Activated naive CD4-positive, alpha-beta T cell treated with anti-CD3 and anti-CD28 coated beads, Interleukin-2, amount 10 ng/mL, durations not matched to agents 7 days and 5 days (primary cell): ENCODE measurements around the gene CENPP.

Source experiments
- CTCF ChIA-PET: fragments of 350-600 bp; sonication (Branson Sonifier 250); formaldehyde crosslinking; loops from one replicate; lab custom pipeline; 2021; ENCODE audit warnings: antibody characterized with exemption; lab: Charles Lee
- DNase-seq: peaks from one replicate; pipeline ENCODE4 v3.0.0-alpha.2; 2020
- H3K27ac Mint-ChIP-seq: one replicate; pipeline ENCODE4 v1.8.0; 2021; ENCODE audit warnings: mild to moderate bottlenecking, moderate library complexity, mixed read lengths
- H3K27me3 Mint-ChIP-seq: one replicate; pipeline ENCODE4 v1.8.0; 2021; ENCODE audit warnings: mild to moderate bottlenecking, mixed read lengths
- H3K36me3 Mint-ChIP-seq: one replicate; pipeline ENCODE4 v1.8.0; 2021; ENCODE audit warnings: mixed read lengths
- H3K4me1 Mint-ChIP-seq: one replicate; pipeline ENCODE4 v1.8.0; 2021; ENCODE audit warnings: mixed read lengths
- H3K4me3 Mint-ChIP-seq: one replicate; pipeline ENCODE4 v1.8.0; 2021; ENCODE audit warnings: mild to moderate bottlenecking, moderate library complexity, mixed read lengths
- H3K9me3 Mint-ChIP-seq: one replicate; pipeline ENCODE4 v1.8.0; 2021; ENCODE audit warnings: mixed read lengths

The CENPP gene

DNA sequence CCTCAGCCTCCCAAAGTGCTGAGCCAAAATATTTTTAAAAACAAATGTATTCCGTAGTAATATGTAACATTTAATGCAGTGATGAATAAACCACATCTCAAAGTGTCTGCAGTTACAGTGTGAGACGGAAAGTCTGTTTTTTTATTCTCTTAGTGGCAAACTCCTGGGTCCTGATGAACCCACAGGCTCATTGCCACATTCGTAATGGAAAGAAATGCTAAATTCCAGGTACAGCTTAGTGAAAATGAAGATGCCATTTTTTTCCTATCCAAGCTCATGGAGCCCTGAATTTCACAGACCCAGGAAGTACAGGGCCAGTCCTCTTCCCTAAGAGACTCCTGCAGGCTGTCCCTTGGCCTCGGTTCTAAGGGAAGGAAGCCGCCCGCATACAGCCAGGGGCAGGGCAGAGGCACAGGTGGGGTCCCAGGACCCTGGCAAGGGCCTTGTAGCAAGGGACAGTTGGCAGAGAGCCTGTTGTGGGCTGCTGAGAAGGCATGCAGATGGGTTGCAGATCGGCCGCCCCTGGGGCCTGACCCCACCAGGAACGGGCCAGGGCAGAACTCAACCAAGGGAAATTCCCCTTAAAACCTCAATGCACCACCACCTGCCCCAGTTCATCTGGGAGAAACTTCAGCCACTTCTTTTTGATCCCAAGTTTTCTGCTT, 308.0 kb downstream of the CENPP start:
- no peaks in the 10 kb centered on the region for H3K4me1 Mint-ChIP-seq
- no peak overlapping the region for H3K4me3 Mint-ChIP-seq
- no peak overlapping the region for H3K27ac Mint-ChIP-seq
- CTCF ChIA-PET = interaction anchor here (0.7 to 7.7 kb wide), 6 partner anchors 27 to 498 kb away, joined by 3 to 69 read pairs (median 6); no protein-coding TSS in a partner anchor
- no peaks in the 10 kb centered on the region for H3K9me3 Mint-ChIP-seq
- DNase-seq = no peak
- peaks cover 41% of the 10 kb centered on the region for H3K36me3 Mint-ChIP-seq
- H3K27me3 Mint-ChIP-seq = no peaks in the 10 kb centered on the region

GRCh38 chr9:92634712-92635605, 309.2 kb downstream of the CENPP start:
- no peak overlapping the region for H3K4me3 Mint-ChIP-seq
- no peaks in the 10 kb centered on the region for H3K9me3 Mint-ChIP-seq
- H3K27ac Mint-ChIP-seq = no peak overlapping the region
- H3K4me1 Mint-ChIP-seq = no peaks in the 10 kb centered on the region
- DNase-seq = peak; percentile 80
- peaks cover 36% of the 10 kb centered on the region for H3K36me3 Mint-ChIP-seq
- CTCF ChIA-PET = interaction anchor here (0.6 to 7.7 kb wide), 5 partner anchors 307 to 504 kb away, joined by 3 to 69 read pairs (median 6); no protein-coding TSS in a partner anchor
- no peaks in the 10 kb centered on the region for H3K27me3 Mint-ChIP-seq

DNA sequence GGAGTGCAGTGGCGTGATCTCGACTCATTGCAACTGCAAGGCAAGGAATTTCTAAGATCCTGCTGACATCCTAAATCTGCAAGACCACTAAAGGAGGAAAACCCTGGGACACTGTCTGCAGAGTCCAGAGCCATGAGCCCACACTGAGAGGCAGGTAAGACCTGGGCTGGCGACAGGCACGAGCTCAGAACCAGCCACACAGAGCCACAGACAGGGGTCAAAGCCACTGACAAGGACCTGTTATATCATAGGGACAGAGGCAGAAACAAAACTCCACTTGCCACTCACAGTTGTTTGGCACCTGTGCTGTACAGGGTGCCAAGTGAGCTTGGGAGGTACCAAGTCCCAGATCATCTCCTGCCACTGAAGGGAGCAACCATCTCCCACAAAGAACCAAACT, 310.0 kb downstream of the CENPP start:
- DNase-seq = no peak
- Mint-ChIP-seq H3K4me3 (no peak overlapping the region), H3K4me1 (no peaks in the 10 kb centered on the region), H3K27ac (no peak overlapping the region), H3K36me3 (peaks cover 36% of the 10 kb centered on the region), H3K27me3 (no peaks in the 10 kb centered on the region), H3K9me3 (no peaks in the 10 kb centered on the region)
- CTCF ChIA-PET = interaction anchor here (1.1 to 7.7 kb wide), 2 partner anchors 169 to 497 kb away, joined by 3 to 69 read pairs; no protein-coding TSS in a partner anchor

DNA sequence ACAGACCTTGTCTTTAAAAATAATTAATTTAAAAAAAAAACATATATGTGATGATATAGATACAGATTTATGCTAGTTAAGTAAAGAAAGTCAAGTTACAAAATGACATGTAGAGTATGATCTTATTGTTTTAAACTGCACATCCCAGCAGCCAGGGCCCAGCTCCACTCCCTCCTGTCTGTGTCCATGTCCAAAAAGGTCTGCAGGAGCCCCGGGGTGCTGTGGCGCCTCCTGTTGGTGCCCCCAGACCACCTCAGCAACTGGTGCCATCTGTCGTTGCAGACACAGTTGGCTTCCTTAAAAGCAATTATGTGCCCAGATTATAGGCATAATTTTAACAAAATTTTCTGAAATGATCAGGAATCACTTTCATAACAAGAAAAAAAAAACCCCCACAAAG, 310.9 kb downstream of the CENPP start:
- peaks cover 37% of the 10 kb centered on the region for H3K36me3 Mint-ChIP-seq
- H3K4me1 Mint-ChIP-seq = no peaks in the 10 kb centered on the region
- H3K9me3 Mint-ChIP-seq = no peaks in the 10 kb centered on the region
- DNase-seq = no peak
- H3K27ac Mint-ChIP-seq = no peak overlapping the region
- H3K4me3 Mint-ChIP-seq = no peak overlapping the region
- CTCF ChIA-PET = interaction anchor here (1.1 to 7.7 kb wide), 2 partner anchors 170 to 498 kb away, joined by 3 to 69 read pairs; no protein-coding TSS in a partner anchor
- no peaks in the 10 kb centered on the region for H3K27me3 Mint-ChIP-seq

DNA sequence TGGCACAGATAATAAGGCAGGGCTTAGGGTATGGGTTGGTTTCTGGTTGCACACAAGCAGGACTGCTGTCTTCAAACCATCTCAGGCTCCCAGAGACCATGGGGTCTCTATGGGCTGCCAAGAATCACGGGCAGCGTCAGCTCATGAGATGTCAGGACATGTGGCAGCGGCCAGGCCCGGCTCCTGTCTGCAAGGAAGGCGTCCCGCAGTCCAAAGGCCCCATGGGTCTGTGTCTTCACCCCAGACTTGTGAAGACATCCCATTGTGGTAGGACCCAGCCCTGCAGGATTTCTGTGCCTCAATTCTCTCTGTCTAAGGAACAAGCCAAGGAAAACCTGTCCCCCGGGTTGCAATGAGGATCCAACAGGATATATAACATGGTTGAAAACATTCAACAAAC, 311.6 kb downstream of the CENPP start:
- CTCF ChIA-PET = interaction anchor here (7.7 kb wide), 1 partner anchor 498 kb away, joined by 69 read pairs; no protein-coding TSS in a partner anchor
- no peaks in the 10 kb centered on the region for H3K27me3 Mint-ChIP-seq

GRCh38 chr9:92637886-92638620, 312.3 kb downstream of the CENPP start:
- H3K27ac Mint-ChIP-seq = no peak overlapping the region
- H3K4me1 Mint-ChIP-seq = no peaks in the 10 kb centered on the region
- DNase-seq = no peak
- peaks cover 32% of the 10 kb centered on the region for H3K36me3 Mint-ChIP-seq
- H3K4me3 Mint-ChIP-seq = no peak overlapping the region
- H3K9me3 Mint-ChIP-seq = no peaks in the 10 kb centered on the region
- CTCF ChIA-PET = no interaction called here
- no peaks in the 10 kb centered on the region for H3K27me3 Mint-ChIP-seq

More for the DNA sequence above, 311.6 kb downstream of the CENPP start:
- Mint-ChIP-seq H3K4me1 (no peaks in the 10 kb centered on the region), H3K9me3 (no peaks in the 10 kb centered on the region), H3K36me3 (peaks cover 34% of the 10 kb centered on the region), H3K4me3 (no peak overlapping the region), H3K27ac (no peak overlapping the region)
- no peak for DNase-seq

- no peak for DNase-seq
- no peaks in the 10 kb centered on the region for H3K27me3 Mint-ChIP-seq
- H3K36me3 Mint-ChIP-seq = peaks cover 32% of the 10 kb centered on the region
- no peak overlapping the region for H3K27ac Mint-ChIP-seq
- H3K4me3 Mint-ChIP-seq = no peak overlapping the region
- no peaks in the 10 kb centered on the region for H3K9me3 Mint-ChIP-seq
- no peaks in the 10 kb centered on the region for H3K4me1 Mint-ChIP-seq
- CTCF ChIA-PET = no interaction called here
These were observed 312.9 kb downstream of the CENPP start for GRCh38 chr9:92638621-92639101.

DNA sequence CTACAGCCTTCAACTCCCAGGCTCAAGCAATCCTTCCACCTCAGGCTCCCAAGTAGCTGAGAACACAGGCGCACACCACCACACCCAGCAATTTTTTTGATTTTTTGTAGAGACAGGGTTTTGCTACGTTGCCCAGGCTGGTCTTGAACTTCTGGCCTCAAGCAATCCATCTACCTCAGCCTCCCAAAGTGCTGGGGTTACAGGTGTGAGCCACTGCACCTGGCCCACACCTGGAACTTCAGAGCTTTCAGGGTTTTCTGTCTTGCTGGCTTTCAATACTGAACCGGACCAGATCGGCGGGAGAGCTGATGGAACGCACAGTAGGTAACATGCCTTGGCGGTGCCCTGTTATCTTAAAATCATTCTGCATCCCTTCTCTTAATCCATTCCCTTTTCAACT, 313.4 kb downstream of the CENPP start:
- Mint-ChIP-seq H3K9me3 (no peaks in the 10 kb centered on the region), H3K27me3 (no peaks in the 10 kb centered on the region), H3K27ac (no peak overlapping the region), H3K4me1 (no peaks in the 10 kb centered on the region), H3K36me3 (peaks cover 35% of the 10 kb centered on the region), H3K4me3 (no peak overlapping the region)
- no peak for DNase-seq
- CTCF ChIA-PET = no interaction called here

- H3K36me3 Mint-ChIP-seq = peaks cover 36% of the 10 kb centered on the region
- no peaks in the 10 kb centered on the region for H3K9me3 Mint-ChIP-seq
- H3K4me3 Mint-ChIP-seq = no peak overlapping the region
- CTCF ChIA-PET = no interaction called here
- DNase-seq = no peak
- no peaks in the 10 kb centered on the region for H3K4me1 Mint-ChIP-seq
- H3K27me3 Mint-ChIP-seq = no peaks in the 10 kb centered on the region
- H3K27ac Mint-ChIP-seq = no peak overlapping the region
These were observed 314.1 kb downstream of the CENPP start for GRCh38 chr9:92639791-92640271.

GRCh38 chr9:92640398-92641091, 314.8 kb downstream of the CENPP start:
- H3K4me1 Mint-ChIP-seq = no peaks in the 10 kb centered on the region
- H3K36me3 Mint-ChIP-seq = peaks cover 40% of the 10 kb centered on the region
- no peak overlapping the region for H3K4me3 Mint-ChIP-seq
- H3K27ac Mint-ChIP-seq = no peak overlapping the region
- CTCF ChIA-PET = no interaction called here
- no peak for DNase-seq
- no peaks in the 10 kb centered on the region for H3K27me3 Mint-ChIP-seq
- H3K9me3 Mint-ChIP-seq = no peaks in the 10 kb centered on the region

DNA sequence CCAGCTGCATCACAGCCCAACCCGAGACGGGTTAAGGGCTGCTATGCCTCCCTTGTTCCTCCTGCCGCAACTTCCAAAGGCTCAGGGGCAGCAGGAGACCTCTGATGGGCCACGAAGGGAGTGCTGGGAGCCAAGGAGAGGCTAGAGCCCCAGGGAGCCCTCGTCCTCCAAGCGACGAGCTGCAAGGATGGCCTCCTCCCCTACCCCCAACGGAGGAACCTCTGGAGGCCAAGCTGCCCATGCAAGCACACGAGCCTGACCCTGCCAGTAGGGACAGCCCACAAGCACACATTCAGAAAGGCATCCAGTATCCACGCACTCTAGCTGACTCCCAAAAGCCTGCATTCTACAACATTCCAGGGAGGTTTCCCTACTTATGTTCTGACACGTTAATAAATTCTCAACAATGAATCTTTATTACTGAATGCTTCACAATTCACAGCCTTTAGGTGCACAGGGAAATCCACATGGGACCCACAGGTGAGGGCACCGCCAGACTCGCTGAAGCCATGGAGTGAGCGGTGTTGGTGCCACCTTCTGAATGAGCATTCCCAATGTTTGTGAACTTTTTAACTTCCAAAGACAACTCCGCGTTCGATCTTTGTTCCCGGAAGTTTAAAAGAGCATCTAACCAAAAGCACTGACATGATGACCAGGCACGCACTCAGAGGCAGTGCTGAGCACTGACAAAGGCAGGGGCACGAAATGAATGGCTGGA, 315.5 kb downstream of the CENPP start:
- Mint-ChIP-seq H3K27me3 (no peaks in the 10 kb centered on the region), H3K4me1 (no peaks in the 10 kb centered on the region), H3K4me3 (no peak overlapping the region), H3K36me3 (peaks cover 43% of the 10 kb centered on the region), H3K27ac (no peak overlapping the region), H3K9me3 (no peaks in the 10 kb centered on the region)
- no peak for DNase-seq
- CTCF ChIA-PET = no interaction called here

DNA sequence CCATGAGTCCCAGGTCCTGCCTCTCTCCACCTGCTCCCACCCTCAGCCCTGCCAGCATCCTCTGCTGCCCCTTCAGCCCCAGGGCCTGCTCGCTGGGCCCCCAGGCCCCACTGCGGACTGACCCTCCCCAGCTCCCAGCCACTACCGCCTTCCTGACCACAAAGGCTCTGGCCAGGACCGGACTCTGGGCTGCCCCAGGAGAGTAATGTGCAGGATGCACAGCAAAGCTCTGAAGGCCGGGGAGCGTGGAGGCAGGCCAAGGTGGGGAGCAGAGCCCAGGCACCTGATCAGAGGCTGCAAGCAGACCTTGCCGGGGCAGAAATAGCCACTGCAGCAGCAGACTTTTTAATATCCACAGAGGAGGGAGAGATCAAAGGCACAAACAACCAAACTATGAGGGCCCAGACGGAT, 316.3 kb downstream of the CENPP start:
- Mint-ChIP-seq H3K9me3 (no peaks in the 10 kb centered on the region), H3K27ac (no peak overlapping the region), H3K4me3 (no peak overlapping the region), H3K27me3 (no peaks in the 10 kb centered on the region), H3K36me3 (peaks cover 47% of the 10 kb centered on the region), H3K4me1 (no peaks in the 10 kb centered on the region)
- CTCF ChIA-PET = no interaction called here
- no peak for DNase-seq

- H3K27me3 Mint-ChIP-seq = no peaks in the 10 kb centered on the region
- H3K27ac Mint-ChIP-seq = no peak overlapping the region
- H3K4me3 Mint-ChIP-seq = no peak overlapping the region
- no peaks in the 10 kb centered on the region for H3K9me3 Mint-ChIP-seq
- CTCF ChIA-PET = no interaction called here
- no peak for DNase-seq
- peaks cover 46% of the 10 kb centered on the region for H3K36me3 Mint-ChIP-seq
- H3K4me1 Mint-ChIP-seq = no peaks in the 10 kb centered on the region
These were observed 316.8 kb downstream of the CENPP start for GRCh38 chr9:92642564-92642963.
